Thyroid gland (tissue), 4 donors: ENCODE results near the gene TNNT2. TPM values are rescaled to one million over a fixed set of nuclear protein-coding genes. Genes with fewer than 3 reads are reported as not detected.

Experiments used
- DNase-seq, 2 donors: peaks; one replicate each; pipeline ENCODE4 v3.0.0-alpha.2; 2019
- H3K27ac ChIP-seq, 3 donors: fragments of 200-600 bp; sonication (generic); 1 replicate in 2 of 3; 2 replicates in 1 of 3; pipeline ENCODE4 v1.5.1; 2016 to 2019; ENCODE audit warnings: mild to moderate bottlenecking in 1 of 3, moderate library complexity in 1 of 3
- H3K27me3 ChIP-seq: fragments of 200-600 bp; sonication (generic); one replicate; pipeline ENCODE4 v1.5.1; 2019
- H3K36me3 ChIP-seq, 2 donors: fragments of 200-600 bp; sonication (generic); one replicate each; pipeline ENCODE4 v1.5.1; 2016 to 2019
- H3K4me1 ChIP-seq, 2 donors: fragments of 200-600 bp; sonication (generic); one replicate each; pipeline ENCODE4 v1.5.1; 2017 to 2019
- H3K4me3 ChIP-seq, 3 donors: fragments of 200-600 bp; sonication (generic); replicated peaks in 1 of 3; 1 replicate in 2 of 3; 2 replicates in 1 of 3; pipeline ENCODE4 v1.5.1; 2016; ENCODE audit warnings: mild to moderate bottlenecking in 1 of 3
- H3K9me3 ChIP-seq: fragments of 200-600 bp; sonication (generic); one replicate; pipeline ENCODE4 v1.5.1; 2017
- CTCF ChIP-seq, 6 experiments: fragments of 200-600 bp in 3 of 6; fragments of 450-650 bp in 3 of 6; sonication (generic) in 3 of 6; IDR thresholded peaks; one replicate each; pipeline ENCODE4 v1.5.1; 2016 to 2019; ENCODE audit warnings: antibody characterized with exemption in 6 of 6, mild to moderate bottlenecking in 2 of 6, inconsistent platforms in 1 of 6, moderate library complexity in 1 of 6
- POLR2A ChIP-seq, 2 donors: fragments of 450-650 bp; IDR thresholded peaks; one replicate each; pipeline ENCODE4 v1.6.1; 2017; ENCODE audit warnings: antibody characterized with exemption in 2 of 2, mild to moderate bottlenecking in 2 of 2, moderate library complexity in 1 of 2
- WGBS, 2 donors: methylation state at CpG; one replicate each; pipeline ENCODE4 v1.1.5; 2017; 5-methylcytosine and 5-hydroxymethylcytosine counted together
- intact Hi-C: fragments of 100-400 bp; cut with DNase I; formaldehyde crosslinking; loops from one replicate; pipeline ENCODE4 v1.15.1; 2023
- total RNA-seq, 4 donors: library from RNA; depleted of rRNA; stranded (reverse); fragments of >200 nt; gene quantifications; one replicate each; pipeline ENCODE4 v1.2.3, GENCODE V29; 2016

The TNNT2 gene
- total RNA-seq, 4 donors from 2014 or later, result 0.24 TPM; not detected in 3

GRCh38 chr1:201318504-201319340, 58.8 kb downstream of the TNNT2 start:
- Histone ChIP-seq H3K27me3 (no peaks in the 10 kb centered on the region), H3K36me3 (no peaks in the 10 kb centered on the region), H3K4me3 (no peak overlapping the region), H3K9me3 (no peaks in the 10 kb centered on the region), H3K27ac (no peak overlapping the region), H3K4me1 (no peaks in the 10 kb centered on the region)
- DNase-seq, result no peak
- no peak for TF ChIP-seq CTCF (IDR thresholded peaks at IDR 0.05)
- TF ChIP-seq POLR2A (IDR thresholded peaks at IDR 0.05), result no peak
- WGBS, 2 donors, result 85 to 86% methylated on average over 13 to 15 of the region's 15 CpGs
- intact Hi-C loops, result no loop called here

GRCh38 chr1:201317551-201317950, 59.9 kb downstream of the TNNT2 start:
- no peak for DNase-seq
- intact Hi-C loops, result no loop called here
- Histone ChIP-seq H3K36me3 (no peaks in the 10 kb centered on the region), H3K4me1 (no peaks in the 10 kb centered on the region), H3K27ac (no peak overlapping the region), H3K27me3 (no peaks in the 10 kb centered on the region), H3K9me3 (no peaks in the 10 kb centered on the region), H3K4me3 (no peak overlapping the region)
- TF ChIP-seq CTCF (IDR thresholded peaks at IDR 0.05) (no peak), POLR2A (IDR thresholded peaks at IDR 0.05) (no peak)
- WGBS, 2 donors, result 94 to 95% methylated on average over 6 to 13 of the region's 13 CpGs

DNA sequence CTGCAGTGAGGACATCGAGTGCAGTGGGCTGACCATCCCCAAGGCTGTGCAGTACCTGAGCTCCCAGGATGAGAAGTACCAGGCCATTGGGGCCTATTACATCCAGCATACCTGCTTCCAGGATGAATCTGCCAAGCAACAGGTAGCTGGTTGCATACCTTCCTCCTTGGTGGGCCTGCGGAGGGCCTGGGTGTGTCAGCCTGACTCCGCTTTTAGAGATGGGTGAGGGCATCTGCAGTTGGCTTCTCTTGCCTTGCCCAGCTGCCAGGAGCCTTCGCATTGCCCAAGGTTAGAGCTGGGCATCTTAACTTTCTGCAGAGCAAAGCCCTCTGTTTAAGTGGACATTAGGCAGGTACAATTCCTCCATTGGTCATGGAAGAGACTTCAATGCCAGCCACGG, 60.9 kb downstream of the TNNT2 start:
- Histone ChIP-seq H3K27me3 (no peaks in the 10 kb centered on the region), H3K27ac (no peak overlapping the region), H3K36me3 (no peaks in the 10 kb centered on the region), H3K4me1 (peaks cover 0 to 4% of the 10 kb centered on the region in 2 donors), H3K4me3 (no peak overlapping the region), H3K9me3 (no peaks in the 10 kb centered on the region)
- TF ChIP-seq CTCF (IDR thresholded peaks at IDR 0.05) (no peak), POLR2A (IDR thresholded peaks at IDR 0.05) (no peak)
- WGBS, 2 donors, result 88% methylated on average over 3 to 5 of the region's 5 CpGs
- intact Hi-C loops, result no loop called here
- DNase-seq, result no peak

GRCh38 chr1:201313086-201313485, 64.4 kb downstream of the TNNT2 start:
- intact Hi-C loops, result no loop called here
- TF ChIP-seq CTCF (IDR thresholded peaks at IDR 0.05), result no peak
- no peak for TF ChIP-seq POLR2A (IDR thresholded peaks at IDR 0.05)

DNA sequence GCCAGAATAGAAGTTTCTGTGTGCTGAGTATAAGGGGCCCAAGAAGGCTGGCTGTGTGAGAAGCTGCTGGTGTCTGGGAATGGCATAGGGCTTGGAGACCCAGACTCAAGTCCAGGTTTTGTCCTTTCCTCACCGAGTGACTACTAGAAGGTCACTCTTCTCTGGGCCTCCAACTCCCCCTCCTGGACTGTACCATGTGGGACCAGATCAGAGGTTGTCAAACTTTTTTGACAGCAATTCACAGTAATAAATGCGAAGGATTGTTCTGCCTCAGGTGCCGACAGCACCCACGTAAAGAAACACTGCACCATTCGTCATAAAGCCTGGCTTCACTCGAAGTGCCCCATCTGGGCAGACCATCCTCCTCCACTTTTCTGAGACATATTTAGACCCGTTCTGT, 65.2 kb downstream of the TNNT2 start:
- H3K9me3 ChIP-seq, result no peaks in the 10 kb centered on the region
- 84 to 94% methylated on average over 7 of the region's 7 CpGs for WGBS, 2 donors
- intact Hi-C loops, result no loop called here

More at GRCh38 chr1:201313086-201313485, 64.4 kb downstream of the TNNT2 start:
- Histone ChIP-seq H3K4me3 (no peak overlapping the region), H3K9me3 (no peaks in the 10 kb centered on the region), H3K36me3 (no peaks in the 10 kb centered on the region), H3K27me3 (no peaks in the 10 kb centered on the region), H3K4me1 (peaks cover 7 to 39% of the 10 kb centered on the region in 2 donors), H3K27ac (no peak overlapping the region)
- WGBS, 2 donors, result 92 to 98% methylated on average over 10 to 11 of the region's 16 CpGs
- no peak for DNase-seq

More for the DNA sequence above, 65.2 kb downstream of the TNNT2 start:
- no peak for DNase-seq
- no peak overlapping the region for H3K4me3 ChIP-seq
- H3K27me3 ChIP-seq, result no peaks in the 10 kb centered on the region
- H3K4me1 ChIP-seq, result peaks cover 7 to 47% of the 10 kb centered on the region in 2 donors
- TF ChIP-seq POLR2A (IDR thresholded peaks at IDR 0.05), result no peak
- no peak for TF ChIP-seq CTCF (IDR thresholded peaks at IDR 0.05)
- no peaks in the 10 kb centered on the region for H3K36me3 ChIP-seq
- H3K27ac ChIP-seq, result no peak overlapping the region
